HG02884 (cell line): ENCODE data around the gene VPS37B.

Source experiments
- ATAC-seq: cut with Tn5 transposase; IDR thresholded peaks from one replicate; pipeline ENCODE4 v1.9.1; 2021; ENCODE audit warnings: mild to moderate bottlenecking, moderate library complexity; ENCODE audit not compliant: unreplicated experiment

The VPS37B gene

DNA sequence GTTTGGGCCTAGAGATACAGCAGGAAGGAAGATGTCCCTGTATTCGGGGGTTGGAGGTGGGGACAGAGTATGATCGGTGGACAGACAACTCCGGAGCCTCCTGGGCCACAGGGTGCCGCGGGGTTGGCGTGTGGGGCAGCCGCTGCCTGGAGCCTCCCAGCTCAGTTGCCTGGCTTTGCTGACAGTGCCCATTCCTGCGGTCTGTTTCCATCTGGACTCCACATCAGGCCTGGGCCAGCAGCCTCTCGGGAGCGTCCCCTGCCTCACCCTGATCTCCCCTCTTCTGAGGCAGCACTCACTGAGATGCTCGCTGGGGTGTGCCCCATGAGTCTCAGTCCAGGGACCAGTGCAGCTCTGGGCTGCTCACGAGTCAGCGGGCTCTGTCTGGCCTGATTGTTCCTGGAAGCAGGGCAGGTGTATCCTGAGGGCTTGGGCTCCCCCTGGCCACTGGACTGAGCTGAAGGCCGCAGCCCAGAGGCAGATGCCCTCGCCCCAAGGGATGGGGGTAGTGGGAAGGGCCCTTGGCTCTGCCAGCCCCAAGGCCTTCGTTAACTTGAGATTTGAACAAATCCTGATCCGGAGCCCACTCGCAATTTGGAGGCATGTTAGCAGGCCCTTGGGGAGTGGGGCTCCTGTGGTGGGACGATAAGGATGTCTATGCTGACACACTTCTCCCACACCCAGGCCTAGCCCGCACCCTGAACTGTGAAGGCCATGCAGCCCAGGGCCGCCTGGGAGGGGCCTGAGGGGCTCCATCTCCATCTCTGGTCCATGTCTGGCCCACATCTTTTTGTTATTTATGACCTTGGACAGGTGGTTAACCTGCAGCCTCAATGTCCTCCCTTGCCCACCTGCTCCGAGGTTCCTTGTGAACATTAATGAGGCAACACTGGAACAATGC lies 53.2 kb downstream of the VPS37B start:
- ATAC-seq, result no peak

DNA sequence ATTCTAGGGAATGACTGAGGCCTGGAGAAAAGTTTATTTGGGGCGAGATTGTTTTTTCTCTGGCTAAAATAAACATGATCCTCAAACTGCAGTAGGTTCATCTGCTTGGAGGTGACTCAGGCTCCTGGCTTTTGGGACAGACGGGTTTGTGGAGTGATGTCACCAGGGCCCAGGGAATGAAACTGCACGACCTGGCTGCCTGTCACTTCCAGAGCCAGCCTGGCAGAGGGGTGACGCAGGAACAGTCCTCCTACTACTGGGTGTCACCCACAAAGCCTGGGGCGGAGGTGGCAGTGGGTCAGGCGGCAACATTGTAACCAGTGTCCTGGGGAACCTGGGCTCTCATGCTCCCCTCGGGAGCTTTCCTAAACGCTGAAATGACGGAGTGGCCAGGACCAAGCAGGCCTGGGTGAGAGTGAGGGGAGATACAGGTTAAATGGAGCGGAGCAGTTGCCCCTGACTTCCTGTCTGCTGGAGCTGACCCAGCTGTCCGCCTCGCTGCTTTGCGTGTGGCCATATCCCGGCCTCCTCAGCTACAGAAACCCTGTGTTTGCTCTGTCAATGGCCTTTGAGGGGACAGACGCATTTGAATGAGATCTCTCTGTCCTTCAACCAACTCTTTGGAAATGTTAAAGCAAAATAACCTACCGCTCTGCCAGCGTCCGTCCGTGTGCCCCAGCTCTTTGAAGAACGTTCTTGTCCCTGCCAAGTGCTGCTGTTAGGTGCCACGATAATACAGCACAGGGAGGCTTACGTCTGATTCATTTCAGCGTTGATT lies 54.2 kb downstream of the VPS37B start:
- no peak for ATAC-seq

DNA sequence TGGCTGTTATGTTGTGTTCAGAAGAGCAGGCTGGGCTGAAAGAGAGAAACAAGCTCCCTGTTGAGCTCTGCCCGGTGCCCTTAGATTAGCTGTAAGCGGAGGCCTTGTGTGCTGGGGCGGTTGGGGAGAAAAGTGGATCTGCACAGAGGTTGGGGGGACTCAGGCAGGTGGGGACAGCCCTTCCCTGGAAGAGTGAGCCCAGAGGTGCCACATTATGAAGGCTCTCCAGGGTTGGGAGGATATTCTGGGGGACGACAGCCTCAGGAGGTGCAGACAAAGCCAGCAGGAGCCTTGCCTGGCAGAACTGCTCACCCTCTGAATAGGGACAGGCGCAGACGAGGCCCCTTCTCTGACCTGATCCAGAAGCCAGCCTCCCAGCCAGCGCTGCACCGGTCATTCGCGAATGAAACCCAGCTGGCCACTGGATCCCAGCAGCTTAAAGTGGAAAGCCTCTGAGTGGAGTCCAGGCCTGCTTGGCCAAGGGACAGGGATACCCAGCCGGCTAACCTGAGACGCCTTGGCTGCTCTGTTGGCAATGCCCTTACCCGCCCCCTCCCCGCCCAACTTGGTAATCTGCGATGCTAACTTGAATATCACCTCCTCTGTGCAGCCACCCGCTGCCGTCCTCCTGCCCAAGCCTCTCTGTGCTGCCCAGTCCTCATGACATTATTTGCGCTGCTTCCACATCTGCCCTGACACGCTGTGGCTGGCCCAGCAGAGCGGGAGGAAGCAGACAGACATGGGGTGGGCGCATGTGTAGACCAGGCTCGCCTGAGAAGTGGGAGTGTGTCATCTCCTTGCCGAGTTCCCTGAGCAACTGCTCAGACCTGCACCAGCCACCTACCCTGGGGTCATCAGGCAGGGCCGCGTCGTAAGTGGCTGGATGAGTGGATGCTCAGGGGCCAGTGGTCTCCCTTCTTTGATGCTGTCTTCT lies 55.1 kb downstream of the VPS37B start:
- no peak for ATAC-seq

DNA sequence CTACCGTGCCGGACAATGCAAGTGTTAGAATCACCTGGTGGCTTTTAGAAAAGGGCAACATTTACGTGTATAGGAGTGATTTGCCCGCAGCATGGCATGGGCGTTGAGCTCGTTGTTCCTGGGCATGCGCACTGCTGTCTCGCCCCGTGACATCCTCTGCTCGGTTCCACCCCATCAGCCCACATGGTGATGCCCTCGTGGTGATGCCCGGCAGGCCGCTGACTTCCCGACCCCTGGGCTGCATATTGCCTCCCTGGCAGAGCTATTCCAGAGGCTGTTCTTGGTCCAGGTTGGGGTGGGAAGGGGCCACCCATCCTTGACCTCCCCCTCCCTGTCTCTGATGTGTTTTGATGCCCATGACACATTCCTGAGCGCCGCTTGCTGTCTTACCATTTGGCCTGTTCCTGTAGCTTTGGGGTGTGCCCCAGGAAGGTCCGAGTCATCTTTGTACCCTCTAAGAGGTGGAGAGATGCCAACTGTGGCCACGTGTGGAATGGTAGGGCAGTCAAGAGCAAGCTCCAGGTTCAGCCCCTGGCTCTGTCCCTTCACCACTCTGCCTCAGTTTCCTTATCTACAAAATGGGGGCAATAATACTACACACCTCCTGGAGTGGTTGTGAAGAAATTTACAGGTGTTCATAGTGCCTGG lies 55.9 kb downstream of the VPS37B start:
- no peak for ATAC-seq

DNA sequence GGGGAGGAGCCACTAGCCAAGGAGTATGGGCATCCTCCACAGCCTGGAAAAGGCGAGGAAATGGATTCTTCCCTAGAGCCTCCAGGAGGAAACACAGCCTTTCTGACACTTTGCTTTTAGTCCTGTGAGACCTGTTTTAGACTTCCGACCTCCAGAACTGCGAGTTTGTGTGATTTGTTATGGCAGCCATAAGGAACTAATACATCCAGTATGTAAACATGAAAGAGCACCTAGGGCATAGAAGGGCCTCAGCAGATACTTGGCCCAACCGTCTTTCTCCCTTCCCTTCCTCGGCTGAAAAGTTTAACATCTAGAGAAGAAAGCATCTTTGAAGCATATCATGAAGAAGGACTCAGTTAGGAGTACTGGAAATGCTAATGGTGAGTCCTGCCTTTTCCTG lies 57.1 kb downstream of the VPS37B start:
- no peak for ATAC-seq

DNA sequence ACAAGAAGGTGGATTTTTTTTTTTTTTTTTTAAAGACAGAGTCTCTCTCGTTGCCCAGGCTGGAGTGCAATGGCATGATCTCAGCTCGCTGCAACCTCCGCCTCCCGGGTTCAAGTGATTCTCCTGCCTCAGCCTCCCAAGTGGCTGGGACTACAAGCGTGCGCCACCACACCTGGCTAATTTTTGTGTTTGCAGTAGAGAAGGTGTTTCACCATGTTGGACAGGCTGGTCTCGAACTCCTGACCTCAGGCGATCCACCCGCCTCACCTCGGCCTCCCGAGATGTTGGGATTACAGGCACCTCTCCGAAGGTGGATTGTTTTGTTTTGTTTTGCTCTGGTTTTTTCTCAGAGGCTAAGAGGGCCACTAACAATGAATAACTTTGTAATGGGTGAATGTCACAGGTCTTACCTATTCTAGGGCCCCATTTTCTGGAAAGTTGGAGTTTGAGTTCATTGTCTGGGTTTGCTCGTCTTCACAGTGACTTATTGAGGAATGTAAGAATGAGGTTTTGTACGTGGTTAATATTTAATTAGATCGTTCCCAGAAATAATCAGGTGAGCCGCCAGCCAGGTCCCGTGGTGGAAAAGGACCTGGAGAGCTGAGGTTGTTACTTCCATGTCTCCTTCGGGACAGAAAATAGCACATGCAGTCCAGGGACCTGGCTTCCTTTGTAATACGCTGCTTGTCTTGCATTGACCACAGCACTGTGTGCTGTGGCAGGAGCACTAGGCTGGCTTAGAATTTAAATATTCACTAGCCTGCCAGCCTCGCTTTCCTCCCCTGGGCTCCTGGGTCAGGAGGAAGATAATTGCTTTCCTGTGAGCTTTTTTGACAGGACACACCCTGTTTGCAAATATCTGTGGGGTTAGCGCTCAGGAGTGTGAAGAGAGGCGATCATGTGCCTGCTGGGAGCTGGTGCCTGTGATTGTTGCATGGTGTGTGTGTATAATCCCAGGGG lies 58.3 kb downstream of the VPS37B start:
- no peak for ATAC-seq

DNA sequence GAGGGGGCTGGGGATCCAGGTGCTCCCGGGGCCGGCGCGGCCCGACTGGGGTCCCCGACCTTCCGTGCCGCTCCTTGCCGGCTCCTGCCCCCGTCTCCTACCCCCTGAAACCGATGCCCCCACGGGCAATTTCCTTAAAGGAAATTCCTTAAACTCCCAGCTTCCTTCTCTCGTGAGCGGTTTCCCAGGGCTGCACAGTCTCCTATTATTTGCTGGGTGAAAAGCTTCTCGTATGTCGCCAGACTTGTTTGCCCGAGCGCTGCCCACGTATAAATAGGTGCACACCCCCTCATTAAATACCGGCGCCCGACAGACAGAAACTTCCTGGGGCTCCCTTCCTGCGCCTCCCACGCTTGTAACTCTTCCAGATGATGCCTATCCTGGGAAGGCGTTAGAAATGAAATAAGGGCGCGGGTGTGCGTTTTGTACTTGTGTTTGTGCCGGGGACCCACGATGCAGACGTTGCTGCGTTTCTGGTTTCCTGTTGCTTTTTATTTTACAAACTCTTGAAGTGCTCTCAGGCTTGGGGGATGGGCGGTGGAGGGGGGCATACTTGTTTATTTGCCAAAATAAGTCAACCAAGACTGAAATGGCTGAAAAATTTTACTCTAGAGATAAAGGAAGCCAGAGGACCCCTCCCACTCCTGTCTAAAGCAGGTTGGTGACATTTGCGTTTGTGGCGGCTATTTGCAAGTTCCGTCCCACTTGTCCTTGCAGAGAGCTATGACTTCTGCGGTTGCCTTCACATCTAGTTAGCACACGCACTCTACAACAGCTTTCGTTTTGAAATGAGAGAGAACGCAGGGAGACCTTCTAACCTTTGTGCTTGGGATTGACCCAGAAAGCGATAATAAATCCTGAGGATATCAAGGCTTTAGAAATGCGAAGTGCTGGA lies 59.6 kb downstream of the VPS37B start:
- ATAC-seq, result no peak

DNA sequence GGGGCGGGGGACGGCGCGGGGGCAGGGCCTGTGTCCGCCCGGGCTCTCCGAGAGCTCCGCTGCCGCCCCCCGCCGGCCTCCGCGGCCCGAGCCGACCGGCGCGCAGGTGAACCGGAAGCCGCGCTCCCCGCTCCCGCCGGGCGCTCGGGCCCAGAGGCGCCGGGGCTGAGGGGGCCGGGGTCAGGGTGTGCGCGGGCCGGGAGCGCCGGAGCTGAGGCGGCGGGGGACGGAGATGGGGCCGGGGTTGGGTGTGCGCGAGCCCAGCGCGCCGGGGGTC lies 60.2 kb downstream of the VPS37B start:
- ATAC-seq, result no peak

DNA sequence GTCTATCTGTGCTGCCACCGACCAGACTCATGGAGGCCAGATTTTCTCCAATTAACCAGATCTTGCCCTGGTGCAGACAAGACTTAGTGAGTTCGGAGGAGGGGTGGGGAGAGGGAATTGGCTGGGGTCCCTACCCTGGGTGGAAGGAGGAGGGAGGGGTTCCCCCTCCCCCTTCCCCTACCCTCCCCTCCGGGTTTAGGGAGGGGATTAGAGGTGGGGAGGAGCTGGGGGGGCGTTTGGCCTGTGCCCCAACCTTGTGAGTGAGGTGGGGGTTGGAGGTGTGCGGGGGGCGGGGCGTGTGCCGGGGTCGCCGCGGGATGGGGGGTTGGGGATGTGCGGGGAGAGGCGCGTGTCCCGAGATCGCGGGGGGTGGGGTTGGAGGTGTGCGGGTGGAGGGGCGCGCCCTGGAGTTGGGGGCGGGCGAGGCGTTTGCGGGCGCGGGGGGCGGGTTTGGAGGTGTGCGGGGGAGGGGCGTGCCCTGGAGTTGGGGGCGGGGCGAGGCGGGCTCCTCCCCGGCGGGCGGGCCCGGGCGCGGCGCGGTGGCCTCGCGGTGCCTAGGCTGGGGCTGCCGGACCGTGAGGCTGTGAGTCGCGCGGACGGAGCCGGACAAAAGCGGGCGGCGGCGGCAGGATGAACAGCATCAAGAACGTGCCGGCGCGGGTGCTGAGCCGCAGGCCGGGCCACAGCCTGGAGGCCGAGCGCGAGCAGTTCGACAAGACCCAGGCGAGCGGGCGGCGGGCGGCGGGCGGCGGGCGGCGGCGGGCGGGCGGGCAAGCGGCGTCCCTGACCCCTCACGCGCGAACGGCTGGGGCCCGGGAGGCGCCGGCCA lies 60.8 kb downstream of the VPS37B start, which contains the start of gene HIP1R:
Gene HIP1R, plus strand, starts transcription at position 537 of the 829 bp plus-strand sequence. Its CDS starts 94 bp downstream, at position 631.
- no peak for ATAC-seq

DNA sequence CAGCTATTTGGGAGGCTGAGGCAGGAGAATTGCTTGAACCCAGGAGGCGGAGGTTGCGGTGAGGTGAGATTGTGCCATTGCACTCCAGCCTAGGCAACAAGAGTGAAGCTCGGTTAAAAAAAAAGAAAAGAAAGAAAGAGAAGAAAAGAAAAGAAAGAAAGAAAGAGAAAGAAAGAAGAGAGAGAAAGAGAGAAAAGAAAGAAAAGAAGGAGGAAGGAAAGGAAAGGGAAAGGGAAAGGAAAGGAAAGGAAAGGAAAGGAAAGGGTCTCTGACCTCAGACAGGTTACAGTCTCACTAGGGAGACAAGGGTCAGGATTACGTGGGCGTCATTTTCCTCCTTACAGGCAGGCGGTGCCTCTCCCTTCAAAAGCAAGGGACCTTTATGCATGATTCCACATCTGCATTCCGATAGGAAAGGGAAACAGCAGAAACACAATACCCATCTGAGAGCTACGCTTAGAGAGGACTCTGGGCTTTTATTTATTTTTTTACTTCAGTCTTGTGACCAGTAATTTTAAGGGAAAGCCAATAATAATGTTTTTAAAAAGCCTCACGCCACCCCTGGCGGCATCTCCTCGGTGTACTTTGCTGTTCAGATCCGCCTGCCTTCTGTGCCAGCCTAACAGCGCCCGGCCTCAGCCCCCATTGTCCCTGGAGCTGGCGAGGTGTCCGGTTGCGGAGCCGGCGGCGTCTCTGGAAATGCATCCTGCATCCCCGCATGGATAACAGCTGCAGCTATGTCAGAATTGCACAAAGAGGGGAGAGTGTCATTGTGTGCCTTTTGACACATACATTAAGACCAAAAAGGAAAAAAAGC lies 61.6 kb downstream of the VPS37B start:
- no peak for ATAC-seq

DNA sequence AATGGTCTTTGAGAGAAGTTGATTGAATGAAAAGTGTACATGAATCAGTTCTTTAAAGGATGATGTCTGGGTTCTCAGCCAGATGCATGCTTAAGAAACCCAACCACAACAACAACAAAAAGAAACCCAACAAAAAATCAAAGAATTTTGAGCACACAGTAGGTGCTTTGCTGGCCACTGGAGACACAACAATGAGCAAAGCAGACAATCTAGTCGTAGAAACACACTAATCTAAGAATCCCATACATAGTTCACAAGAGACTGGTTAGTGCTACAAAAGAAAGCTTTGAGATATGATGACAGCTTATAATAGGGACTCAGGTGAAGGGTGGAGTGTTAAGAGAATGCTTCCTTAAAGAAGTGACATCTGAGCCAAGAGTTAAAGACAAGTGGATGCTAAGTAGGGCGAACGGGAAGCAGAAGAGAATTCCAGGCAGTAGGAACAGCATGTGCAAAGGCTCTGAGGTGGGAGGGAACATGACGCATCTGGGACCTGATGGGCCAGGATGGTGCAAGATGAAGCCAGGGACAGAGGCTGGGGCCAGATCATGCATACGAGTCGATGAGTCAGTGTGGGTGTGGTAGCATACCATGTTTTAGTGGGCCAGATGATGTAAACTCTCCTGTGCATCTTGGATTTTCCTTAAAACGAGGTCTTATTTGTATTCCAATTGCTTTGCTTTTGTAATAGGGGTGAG lies 65.3 kb downstream of the VPS37B start:
- ATAC-seq, result no peak

DNA sequence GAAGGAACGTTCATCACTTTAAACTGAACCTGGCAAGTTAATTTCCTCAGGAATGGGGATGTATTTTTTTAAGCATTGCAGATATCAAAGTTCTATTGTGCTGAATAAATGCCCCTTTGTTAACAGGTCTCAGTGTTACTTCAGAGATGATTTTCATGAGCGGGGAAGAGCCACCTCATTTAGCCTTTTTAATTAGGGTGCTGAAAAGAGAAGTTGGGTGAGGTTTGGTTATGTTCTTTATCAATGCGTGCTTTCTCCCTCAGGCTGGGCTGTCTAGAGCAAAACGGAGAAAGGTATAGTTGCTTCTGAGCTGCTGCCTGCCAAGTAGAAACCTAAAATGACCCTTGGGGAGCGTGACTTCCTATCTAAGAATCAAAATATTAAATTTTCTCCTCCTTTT lies 68.7 kb downstream of the VPS37B start:
- ATAC-seq, result no peak

DNA sequence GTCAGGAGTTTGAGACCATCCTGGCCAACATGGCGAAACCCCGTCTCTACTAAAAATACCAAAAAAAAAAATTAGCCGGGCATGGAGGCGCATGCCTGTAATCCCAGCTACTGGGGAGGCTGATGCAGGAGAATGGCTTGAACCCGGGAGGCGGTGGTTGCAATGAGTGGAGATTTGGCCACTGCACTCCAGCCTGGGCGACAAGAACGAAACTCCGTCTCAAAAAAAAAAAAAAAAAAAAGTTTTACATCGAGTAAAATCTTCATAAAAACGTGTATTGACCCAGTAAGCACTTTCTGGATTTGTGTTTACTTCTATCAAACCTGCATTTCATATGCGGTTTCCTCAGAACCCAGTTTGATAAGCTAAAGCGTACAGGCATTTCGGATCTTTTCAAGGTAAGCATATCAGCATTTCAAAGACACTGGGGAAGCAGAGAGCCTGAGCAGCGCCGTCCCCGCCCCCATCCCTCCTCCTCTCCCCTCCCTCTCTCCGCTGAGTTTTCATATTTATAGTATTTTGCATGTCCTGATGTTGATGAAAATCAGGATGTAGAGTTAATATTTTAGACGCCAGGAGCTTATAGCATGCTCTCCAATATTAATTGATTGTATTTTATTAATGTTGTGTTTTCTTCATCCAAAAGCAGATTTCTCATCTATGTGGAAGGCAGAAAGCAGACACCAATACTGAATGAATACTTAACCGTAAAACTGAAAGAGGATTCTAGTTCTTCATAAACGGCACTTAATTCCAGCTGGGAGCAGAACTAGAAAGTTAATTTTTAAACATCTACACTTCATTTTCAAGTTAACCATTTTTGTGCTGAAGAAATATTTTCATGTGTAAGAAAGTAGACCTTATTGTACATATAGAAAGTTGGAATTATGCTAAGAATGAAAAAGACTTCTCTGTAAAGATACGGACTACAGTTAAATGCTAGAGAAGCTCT lies 69.9 kb downstream of the VPS37B start:
- ATAC-seq, result no peak

DNA sequence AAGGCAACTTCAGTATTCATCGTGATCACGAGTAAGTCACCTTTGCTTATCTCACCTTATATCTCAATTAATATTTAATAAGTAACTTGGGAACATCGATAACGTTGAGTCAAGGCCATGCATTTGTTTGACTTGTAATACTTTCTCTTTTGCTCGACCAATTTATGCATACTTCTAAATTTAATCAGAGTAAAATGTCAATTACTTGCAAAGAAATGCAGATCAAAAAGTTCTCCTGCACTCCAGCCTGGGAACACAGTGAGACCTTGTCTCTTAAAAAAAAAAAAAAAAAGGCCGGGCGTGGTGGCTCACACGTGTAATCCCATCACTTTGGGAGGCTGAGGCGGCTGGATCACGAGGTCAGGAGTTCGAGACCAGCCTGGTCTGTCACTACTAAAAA lies 72.5 kb downstream of the VPS37B start:
- no peak for ATAC-seq

DNA sequence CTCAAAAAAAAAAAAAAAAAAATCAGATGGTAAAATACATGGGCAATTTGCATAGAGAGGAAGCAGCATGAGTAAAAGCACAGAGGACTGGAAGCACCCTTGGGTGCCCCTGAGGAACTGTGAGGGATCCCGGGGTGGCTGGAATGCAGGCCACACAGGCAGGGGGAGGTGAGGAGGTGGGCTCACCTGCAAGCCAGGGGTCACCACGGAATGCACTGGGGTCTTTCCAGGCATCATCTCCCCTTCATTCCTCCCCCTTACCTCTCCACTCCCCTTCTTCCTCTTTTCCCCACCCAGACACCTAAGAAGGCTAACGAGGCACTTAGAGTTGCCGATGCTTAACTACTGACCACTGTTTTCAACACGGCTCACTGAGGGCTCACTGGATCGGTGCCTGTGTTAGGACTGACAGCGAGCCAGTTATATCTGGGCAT lies 75.1 kb downstream of the VPS37B start:
- ATAC-seq, result no peak
